Lung (tissue), 12 donors: ENCODE data around the gene CACNA1S. TPM values are rescaled to one million over a fixed set of nuclear protein-coding genes. Genes with fewer than 3 reads are reported as not detected.

ENCODE experiments used
- ATAC-seq: fragments of 200-7000 bp; cut with Tn5 transposase; one replicate; pipeline ENCODE4 v1.9.1; 2020; ENCODE audit warnings: moderate number of reproducible peaks; ENCODE audit not compliant: insufficient read depth, low FRiP score
- DNase-seq, 3 donors: peaks; one replicate each; pipeline ENCODE4 v3.0.0-alpha.2; 2013 to 2017
- H3K27ac ChIP-seq, 2 donors: one replicate each; pipeline ENCODE4 v1.5.1; 2013; ENCODE audit warnings: mild to moderate bottlenecking in 2 of 2, moderate library complexity in 2 of 2, control low read depth in 1 of 2, inconsistent platforms in 1 of 2, low read depth in 1 of 2, low read length in 1 of 2
- H3K27me3 ChIP-seq, 3 donors: one replicate each; pipeline ENCODE4 v1.5.1; 2013; ENCODE audit warnings: low read length in 2 of 3; ENCODE audit not compliant: control insufficient read depth in 3 of 3, insufficient read depth in 3 of 3
- H3K36me3 ChIP-seq, 4 donors: one replicate each; pipeline ENCODE4 v1.5.1; 2013; ENCODE audit warnings: low read length in 4 of 4, mild to moderate bottlenecking in 1 of 4, moderate library complexity in 1 of 4; ENCODE audit not compliant: control insufficient read depth in 4 of 4, insufficient read depth in 4 of 4
- H3K4me1 ChIP-seq, 5 donors: one replicate each; pipeline ENCODE4 v1.5.1; 2013; ENCODE audit warnings: low read length in 5 of 5, mild to moderate bottlenecking in 2 of 5, moderate library complexity in 1 of 5; ENCODE audit not compliant: control insufficient read depth in 5 of 5, insufficient read depth in 5 of 5
- H3K4me3 ChIP-seq: one replicate; pipeline ENCODE4 v1.5.1; 2013; ENCODE audit warnings: mild to moderate bottlenecking, control low read depth, moderate library complexity
- H3K9ac ChIP-seq, 2 donors: one replicate each; pipeline ENCODE4 v1.5.1; 2013; ENCODE audit warnings: low read length in 2 of 2, control low read depth in 1 of 2; ENCODE audit not compliant: insufficient read depth in 1 of 2
- H3K9me3 ChIP-seq, 4 donors: one replicate each; pipeline ENCODE4 v1.5.1; 2013; ENCODE audit warnings: low read length in 3 of 4, mild to moderate bottlenecking in 1 of 4, moderate library complexity in 1 of 4; ENCODE audit not compliant: control insufficient read depth in 4 of 4, insufficient read depth in 3 of 4
- WGBS, 2 donors: extraction: QIAGEN DNeasy Blood & Tissue Kit; methylation state at CpG; one replicate each; pipeline ENCODE4 v1.1.7; 2013; 5-methylcytosine and 5-hydroxymethylcytosine counted together
- polyA plus RNA-seq, 2 donors: library from polyadenylated mRNA; stranded (reverse); fragments of 200-250 nt; gene quantifications; one replicate each; pipeline ENCODE4 v1.2.1, GENCODE V29; 2013
- total RNA-seq, 2 donors: library from RNA; depleted of rRNA in 1 of 2; stranded (reverse); fragments of >200 nt in 1 of 2; gene quantifications; one replicate each; pipeline ENCODE4 v1.2.1, GENCODE V29; 2014 to 2021
- TF ChIP-seq, protein P1 (sequence below): IDR thresholded peaks from 2 replicates; pipeline ENCODE4 v1.5.1; 2012; ENCODE audit warnings: mild to moderate bottlenecking; ENCODE audit errors: control extremely low read depth, extremely low read depth
- donor health status: control.
- donor health status: control.
- donor health status: Bipolar disorder and iron deficiency.
- donor health status: healthy.
- donor health status: DM: yes; HTN: yes; CAD: no.

Gene CACNA1S
- total and polyA plus RNA-seq, 4 donors = 0.01 to 0.20 (median 0.02) TPM; not detected in 1

DNA sequence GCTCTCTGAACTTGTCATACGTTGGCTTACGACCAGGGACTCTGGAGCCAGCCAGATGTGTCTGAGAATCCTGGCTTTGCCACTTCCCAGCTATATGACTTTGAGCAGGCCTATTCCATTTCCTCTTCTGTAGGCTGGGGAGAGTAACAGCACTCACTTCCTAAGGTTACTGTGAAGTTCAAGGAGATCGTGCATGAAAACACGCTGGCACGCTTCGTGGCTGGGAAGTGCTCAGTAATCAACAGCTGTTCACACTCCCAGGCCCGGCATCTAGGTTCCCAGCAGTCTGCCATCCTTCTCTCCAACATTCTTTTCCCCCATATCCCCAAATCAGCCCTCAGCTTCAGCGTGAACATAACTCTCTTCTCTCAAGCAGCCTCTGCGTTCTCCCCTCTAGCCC, 12.8 kb upstream of the CACNA1S start:
- Histone ChIP-seq H3K36me3 (no peaks in the 10 kb centered on the region), H3K27ac (no peak overlapping the region), H3K27me3 (peaks cover 0 to 4% (median 0%) of the 10 kb centered on the region in 3 donors), H3K9me3 (no peaks in the 10 kb centered on the region), H3K9ac (no peak overlapping the region), H3K4me1 (peaks cover 0 to 11% (median 0%) of the 10 kb centered on the region in 5 donors), H3K4me3 (no peak overlapping the region)
- WGBS, 2 donors = 77 to 89% methylated on average over 9 of the region's 9 CpGs
- TF ChIP-seq, protein P1, sequence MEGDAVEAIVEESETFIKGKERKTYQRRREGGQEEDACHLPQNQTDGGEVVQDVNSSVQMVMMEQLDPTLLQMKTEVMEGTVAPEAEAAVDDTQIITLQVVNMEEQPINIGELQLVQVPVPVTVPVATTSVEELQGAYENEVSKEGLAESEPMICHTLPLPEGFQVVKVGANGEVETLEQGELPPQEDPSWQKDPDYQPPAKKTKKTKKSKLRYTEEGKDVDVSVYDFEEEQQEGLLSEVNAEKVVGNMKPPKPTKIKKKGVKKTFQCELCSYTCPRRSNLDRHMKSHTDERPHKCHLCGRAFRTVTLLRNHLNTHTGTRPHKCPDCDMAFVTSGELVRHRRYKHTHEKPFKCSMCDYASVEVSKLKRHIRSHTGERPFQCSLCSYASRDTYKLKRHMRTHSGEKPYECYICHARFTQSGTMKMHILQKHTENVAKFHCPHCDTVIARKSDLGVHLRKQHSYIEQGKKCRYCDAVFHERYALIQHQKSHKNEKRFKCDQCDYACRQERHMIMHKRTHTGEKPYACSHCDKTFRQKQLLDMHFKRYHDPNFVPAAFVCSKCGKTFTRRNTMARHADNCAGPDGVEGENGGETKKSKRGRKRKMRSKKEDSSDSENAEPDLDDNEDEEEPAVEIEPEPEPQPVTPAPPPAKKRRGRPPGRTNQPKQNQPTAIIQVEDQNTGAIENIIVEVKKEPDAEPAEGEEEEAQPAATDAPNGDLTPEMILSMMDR = no peak
- DNase-seq (peak; percentile 35 to 63 (median 51)), ATAC-seq (no peak)

DNA sequence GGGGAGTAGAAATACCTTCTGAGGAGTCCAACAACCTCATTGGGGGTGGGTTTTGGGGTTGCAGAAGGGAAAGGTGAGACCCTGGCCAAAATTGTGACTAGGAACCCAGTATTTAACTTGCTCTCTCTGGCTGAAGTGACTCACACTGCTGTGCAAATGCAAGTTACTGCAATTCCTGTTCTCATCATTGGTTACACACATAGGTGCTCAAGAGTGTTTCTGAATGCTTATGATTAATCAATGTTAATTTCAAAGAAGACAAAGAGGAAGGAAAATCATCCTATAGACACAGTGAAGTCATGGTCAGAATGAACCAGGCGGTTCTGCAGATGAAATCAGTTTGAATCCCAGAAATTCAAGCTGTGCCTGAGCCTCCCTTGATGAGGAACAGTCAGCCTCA, 11.6 kb upstream of the CACNA1S start:
- TF ChIP-seq, protein P1 = no peak

DNA sequence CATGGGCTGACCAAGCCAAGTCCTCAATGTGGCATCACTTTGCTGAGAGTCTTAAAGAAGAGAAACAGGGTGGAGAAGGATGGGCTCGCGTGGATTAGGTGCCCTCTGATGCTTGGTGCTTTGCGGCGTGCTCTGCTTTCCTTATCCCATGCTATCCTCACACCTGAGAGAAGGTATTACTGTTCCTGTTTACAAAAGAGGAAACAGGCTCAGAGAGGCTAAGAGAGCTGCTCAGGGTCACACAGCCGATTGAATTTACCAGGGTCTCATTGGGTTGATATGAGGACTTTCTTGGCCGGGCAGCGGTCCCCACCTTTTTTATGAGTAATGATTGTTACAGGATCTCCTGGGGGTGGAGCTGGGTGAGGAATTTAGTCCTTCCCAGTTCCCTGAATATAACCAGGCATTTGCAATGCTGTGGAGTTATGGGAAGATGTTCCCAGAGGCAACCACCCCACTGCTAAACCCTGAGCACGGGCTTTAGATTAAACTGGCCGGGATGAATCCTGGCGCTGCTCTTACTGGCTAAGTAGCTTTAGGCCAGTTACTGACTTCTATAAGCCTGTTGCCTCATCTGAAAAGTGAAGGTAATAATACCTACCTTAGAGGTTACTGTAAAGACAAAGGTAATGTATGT, 10.2 kb upstream of the CACNA1S start:
- no peak overlapping the region for H3K4me3 ChIP-seq
- DNase-seq (no peak), ATAC-seq (no peak)
- WGBS, 2 donors = 94 to 99% methylated on average over 10 of the region's 10 CpGs
- no peak overlapping the region for H3K27ac ChIP-seq
- TF ChIP-seq, protein P1 = no peak
- no peak overlapping the region for H3K9ac ChIP-seq
- H3K27me3 ChIP-seq = peaks cover 0 to 4% (median 0%) of the 10 kb centered on the region in 3 donors
- no peaks in the 10 kb centered on the region for H3K36me3 ChIP-seq
- H3K4me1 ChIP-seq = peaks cover 0 to 14% (median 0%) of the 10 kb centered on the region in 5 donors
- no peaks in the 10 kb centered on the region for H3K9me3 ChIP-seq

More for the DNA sequence above, 11.6 kb upstream of the CACNA1S start:
- ATAC-seq = no peak
- Histone ChIP-seq H3K9me3 (no peaks in the 10 kb centered on the region), H3K4me3 (no peak overlapping the region), H3K27me3 (peaks cover 0 to 4% (median 0%) of the 10 kb centered on the region in 3 donors), H3K4me1 (peaks cover 0 to 14% (median 0%) of the 10 kb centered on the region in 5 donors), H3K36me3 (no peaks in the 10 kb centered on the region), H3K27ac (no peak overlapping the region), H3K9ac (no peak overlapping the region)
- WGBS, 2 donors = 95 to 100% methylated on average over 1 of the region's 1 CpG
- DNase-seq = no peak
